ENCODE results near the gene GJC2.
A peak's percentile ranks its signal among the peaks of the same experiment; 100 is the strongest.

Gene GJC2

GRCh38 chr1:228134591-228134990 lies 15.1 kb upstream of the GJC2 start:
- peaks cover 0 to 3% of the 10 kb centered on the region in 2 experiments for H3K4me1 ChIP-seq (ENCODE audit: control insufficient read depth in 1 of 2, insufficient read depth in 2 of 2, low read length in 2 of 2)
- DNase-seq, result no peak

GRCh38 chr1:228136901-228137300 lies 12.8 kb upstream of the GJC2 start:
- Histone ChIP-seq H2BK5ac (ENCODE audit: low read depth, low read length, poor library complexity) (no peak overlapping the region), H2AK5ac (ENCODE audit: low read length) (no peak overlapping the region), H3K27me3 (ENCODE audit: insufficient read depth, low read length) (no peaks in the 10 kb centered on the region), H2BK12ac (ENCODE audit: low read length) (no peak overlapping the region), H3K27ac (ENCODE audit: low read depth, low read length) (no peak overlapping the region), H3K4ac (ENCODE audit: low read depth, low read length) (no peak overlapping the region), H3K9ac (ENCODE audit: low read length) (no peak overlapping the region), H3K14ac (ENCODE audit: low read length) (no peak overlapping the region), H3K4me1 (ENCODE audit: control insufficient read depth in 1 of 2, insufficient read depth in 2 of 2, low read length in 2 of 2) (peaks cover 9 to 13% of the 10 kb centered on the region in 2 experiments), H4K91ac (ENCODE audit: low read depth, low read length) (no peak overlapping the region), H3K79me2 (ENCODE audit: control insufficient read depth, insufficient read depth, low read length, poor library complexity) (peaks cover 17% of the 10 kb centered on the region), H3K23ac (ENCODE audit: low read length) (no peak overlapping the region), H3K9me3 (ENCODE audit: insufficient read depth, low read depth, low read length) (peaks cover 3% of the 10 kb centered on the region), H3K4me2 (ENCODE audit: low read length) (no peak overlapping the region), H3K4me3 (ENCODE audit: low read depth, low read length) (no peak overlapping the region), H3K36me3 (ENCODE audit: control insufficient read depth in 1 of 2, insufficient read depth in 2 of 2, low read length in 2 of 2) (peaks cover 5% of the 10 kb centered on the region in 2 experiments), H3K79me1 (ENCODE audit: low read length) (peaks cover 10% of the 10 kb centered on the region), H4K8ac (ENCODE audit: low read depth, low read length) (no peak overlapping the region), H2AFZ (ENCODE audit: insufficient read depth, low read length, poor library complexity) (no peak overlapping the region), H2BK120ac (ENCODE audit: insufficient read depth, low read length, poor library complexity) (no peak overlapping the region), H3K18ac (ENCODE audit: low read length) (no peak overlapping the region), H4K12ac (ENCODE audit: low read depth, low read length) (no peak overlapping the region)
- WGBS (ENCODE audit: extremely low coverage, insufficient coverage, insufficient read length), result no CpG with 5 or more reads among the region's 1 CpG
- DNase-seq, result no peak

More at GRCh38 chr1:228134591-228134990, 15.1 kb upstream of the GJC2 start:
- H2AFZ ChIP-seq (ENCODE audit: insufficient read depth, low read length, poor library complexity), result no peak overlapping the region
- no peak overlapping the region for H3K4me3 ChIP-seq (ENCODE audit: low read depth, low read length)
- no peak overlapping the region for H2BK5ac ChIP-seq (ENCODE audit: low read depth, low read length, poor library complexity)
- H3K4me2 ChIP-seq (ENCODE audit: low read length), result no peak overlapping the region
- no peak overlapping the region for H3K4ac ChIP-seq (ENCODE audit: low read depth, low read length)
- no peak overlapping the region for H3K27ac ChIP-seq (ENCODE audit: low read depth, low read length)
- H2AK5ac ChIP-seq (ENCODE audit: low read length), result no peak overlapping the region
- WGBS (ENCODE audit: extremely low coverage, insufficient coverage, insufficient read length), result no CpG with 5 or more reads among the region's 12 CpGs
- H3K18ac ChIP-seq (ENCODE audit: low read length), result no peak overlapping the region
- H3K79me2 ChIP-seq (ENCODE audit: control insufficient read depth, insufficient read depth, low read length, poor library complexity), result no peaks in the 10 kb centered on the region
- no peak overlapping the region for H4K91ac ChIP-seq (ENCODE audit: low read depth, low read length)
- H3K9ac ChIP-seq (ENCODE audit: low read length), result no peak overlapping the region
- no peak overlapping the region for H4K12ac ChIP-seq (ENCODE audit: low read depth, low read length)
- H4K8ac ChIP-seq (ENCODE audit: low read depth, low read length), result no peak overlapping the region
- H3K36me3 ChIP-seq (ENCODE audit: control insufficient read depth in 1 of 2, insufficient read depth in 2 of 2, low read length in 2 of 2), result no peaks in the 10 kb centered on the region
- H3K9me3 ChIP-seq (ENCODE audit: insufficient read depth, low read depth, low read length), result peaks cover 3% of the 10 kb centered on the region
- H2BK120ac ChIP-seq (ENCODE audit: insufficient read depth, low read length, poor library complexity), result no peak overlapping the region
- H3K27me3 ChIP-seq (ENCODE audit: insufficient read depth, low read length), result no peaks in the 10 kb centered on the region
- H2BK12ac ChIP-seq (ENCODE audit: low read length), result no peak overlapping the region
- H3K23ac ChIP-seq (ENCODE audit: low read length), result no peak overlapping the region
- H3K14ac ChIP-seq (ENCODE audit: low read length), result no peak overlapping the region
- peaks cover 3% of the 10 kb centered on the region for H3K79me1 ChIP-seq (ENCODE audit: low read length)

DNA sequence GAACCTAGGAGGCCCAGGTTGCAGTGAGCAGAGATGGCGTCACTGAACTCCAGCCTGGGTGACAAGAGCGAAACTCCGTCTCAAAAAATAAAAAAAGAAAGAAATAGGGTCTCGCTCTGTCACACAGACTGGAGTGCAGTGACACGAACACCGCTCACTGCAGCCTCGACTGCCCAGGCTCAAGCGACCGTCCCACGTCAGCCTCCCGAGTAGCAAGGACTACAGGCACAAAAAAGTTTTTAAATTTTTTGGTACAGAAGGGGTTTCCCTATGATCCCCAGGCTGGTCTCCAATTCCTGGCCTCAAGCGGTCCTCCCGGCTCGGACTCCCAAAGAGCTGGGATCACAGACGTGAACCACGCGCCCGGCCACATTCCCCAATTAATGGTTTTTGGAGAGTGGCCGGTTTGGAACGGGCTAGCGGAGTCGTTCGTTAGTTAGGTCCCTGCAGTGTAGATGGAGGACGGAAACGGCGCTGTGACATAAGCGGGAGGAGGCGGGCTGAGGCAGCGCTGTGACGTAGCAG lies 10.3 kb upstream of the GJC2 start:
- Histone ChIP-seq H2BK5ac (ENCODE audit: low read depth, low read length, poor library complexity) (no peak overlapping the region), H3K4me2 (ENCODE audit: low read length) (peak overlapping the region; percentile 68), H3K79me1 (ENCODE audit: low read length) (peaks cover 10% of the 10 kb centered on the region), H4K8ac (ENCODE audit: low read depth, low read length) (peak overlapping the region; percentile 94), H2AK5ac (ENCODE audit: low read length) (no peak overlapping the region), H2BK12ac (ENCODE audit: low read length) (no peak overlapping the region), H3K18ac (ENCODE audit: low read length) (peak overlapping the region; percentile 72), H3K4me3 (ENCODE audit: low read depth, low read length) (peak overlapping the region; percentile 67), H2AFZ (ENCODE audit: insufficient read depth, low read length, poor library complexity) (peak overlapping the region; percentile 74), H3K9me3 (ENCODE audit: insufficient read depth, low read depth, low read length) (peaks cover 5% of the 10 kb centered on the region), H3K23ac (ENCODE audit: low read length) (no peak overlapping the region), H3K9ac (ENCODE audit: low read length) (peak overlapping the region; percentile 18), H3K79me2 (ENCODE audit: control insufficient read depth, insufficient read depth, low read length, poor library complexity) (peaks cover 32% of the 10 kb centered on the region), H3K36me3 (ENCODE audit: control insufficient read depth in 1 of 2, insufficient read depth in 2 of 2, low read length in 2 of 2) (peaks cover 10 to 15% of the 10 kb centered on the region in 2 experiments), H4K91ac (ENCODE audit: low read depth, low read length) (peak overlapping the region; percentile 79), H3K27me3 (ENCODE audit: insufficient read depth, low read length) (no peaks in the 10 kb centered on the region), H3K27ac (ENCODE audit: low read depth, low read length) (peak overlapping the region; percentile 59), H3K4me1 (ENCODE audit: control insufficient read depth in 1 of 2, insufficient read depth in 2 of 2, low read length in 2 of 2) (peaks cover 9 to 20% of the 10 kb centered on the region in 2 experiments), H4K12ac (ENCODE audit: low read depth, low read length) (peak overlapping the region; percentile 78), H3K4ac (ENCODE audit: low read depth, low read length) (peak overlapping the region; percentile 72), H3K14ac (ENCODE audit: low read length) (peak overlapping the region; percentile 84), H2BK120ac (ENCODE audit: insufficient read depth, low read length, poor library complexity) (peak overlapping the region; percentile 61)
- WGBS (ENCODE audit: extremely low coverage, insufficient coverage, insufficient read length), result no CpG with 5 or more reads among the region's 30 CpGs
- DNase-seq, result no peak

DNA sequence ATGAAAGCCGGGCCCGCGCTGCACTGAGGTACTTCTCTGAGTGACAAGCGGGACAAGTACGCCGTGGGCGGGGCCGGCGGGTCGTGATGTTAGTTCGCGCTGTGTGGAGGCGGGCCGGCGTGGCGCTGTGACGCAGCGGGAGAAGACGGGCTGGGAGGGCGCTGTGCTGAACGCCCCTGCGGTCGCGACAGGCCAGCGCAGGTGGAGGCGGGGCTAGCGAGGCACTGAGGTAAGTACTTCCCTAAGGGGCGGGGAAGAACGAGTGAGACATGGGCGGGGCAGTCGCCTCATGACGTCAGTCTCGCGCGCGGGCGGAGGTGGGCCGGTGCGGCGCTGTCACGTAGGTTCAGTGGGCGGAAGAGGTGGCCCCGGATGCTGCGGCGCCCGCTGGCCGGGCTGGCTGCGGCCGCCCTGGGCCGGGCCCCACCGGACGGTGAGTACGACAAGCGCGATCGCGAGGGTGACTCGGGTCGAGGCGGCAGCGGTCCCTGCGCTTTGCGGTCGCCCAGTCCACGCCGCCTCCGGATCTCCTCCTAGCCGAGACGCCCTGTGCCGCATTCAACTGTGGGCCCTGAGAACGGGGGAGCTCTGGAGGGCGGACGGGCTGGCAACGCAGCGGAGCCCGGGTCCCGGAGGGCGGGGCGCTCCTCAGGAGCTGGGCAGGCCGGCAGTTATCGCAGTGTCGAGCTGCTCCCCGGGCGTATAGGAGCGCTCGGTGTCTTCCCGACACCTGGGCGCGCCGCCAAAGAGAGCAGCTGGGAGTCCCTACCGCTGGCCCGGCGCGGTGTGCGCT lies 9.6 kb upstream of the GJC2 start, which contains the start of gene GUK1:
TSS of gene GUK1 (plus strand) at position 349 of the 793 bp plus-strand sequence. CDS start at position 373, 24 bp downstream.
- peaks cover 32% of the 10 kb centered on the region for H3K79me2 ChIP-seq (ENCODE audit: control insufficient read depth, insufficient read depth, low read length, poor library complexity)
- H3K27me3 ChIP-seq (ENCODE audit: insufficient read depth, low read length), result no peaks in the 10 kb centered on the region
- H2AK5ac ChIP-seq (ENCODE audit: low read length), result peak within 1 kb of the TSS; percentile 49
- peaks cover 11 to 15% of the 10 kb centered on the region in 2 experiments for H3K36me3 ChIP-seq (ENCODE audit: control insufficient read depth in 1 of 2, insufficient read depth in 2 of 2, low read length in 2 of 2)
- peaks cover 10% of the 10 kb centered on the region for H3K79me1 ChIP-seq (ENCODE audit: low read length)
- H3K4me1 ChIP-seq (ENCODE audit: control insufficient read depth in 1 of 2, insufficient read depth in 2 of 2, low read length in 2 of 2), result peaks cover 9 to 20% of the 10 kb centered on the region in 2 experiments
- peak within 1 kb of the TSS; percentile 64 for H3K27ac ChIP-seq (ENCODE audit: low read depth, low read length)
- H3K9me3 ChIP-seq (ENCODE audit: insufficient read depth, low read depth, low read length), result peaks cover 2% of the 10 kb centered on the region
- peak within 1 kb of the TSS; percentile 89 for H4K91ac ChIP-seq (ENCODE audit: low read depth, low read length)
- peak within 1 kb of the TSS; percentile 94 for H4K8ac ChIP-seq (ENCODE audit: low read depth, low read length)
- H4K12ac ChIP-seq (ENCODE audit: low read depth, low read length), result peak within 1 kb of the TSS; percentile 78
- peak within 1 kb of the TSS; percentile 74 for H2AFZ ChIP-seq (ENCODE audit: insufficient read depth, low read length, poor library complexity)
- H3K18ac ChIP-seq (ENCODE audit: low read length), result peak within 1 kb of the TSS; percentile 72
- H3K23ac ChIP-seq (ENCODE audit: low read length), result no peak within 1 kb of the TSS
- peak within 1 kb of the TSS; percentile 85 for H3K4ac ChIP-seq (ENCODE audit: low read depth, low read length)
- H2BK5ac ChIP-seq (ENCODE audit: low read depth, low read length, poor library complexity), result peak within 1 kb of the TSS; percentile 79
- peak within 1 kb of the TSS; percentile 98 for H3K9ac ChIP-seq (ENCODE audit: low read length)
- H3K4me2 ChIP-seq (ENCODE audit: low read length), result peak within 1 kb of the TSS; percentile 97
- H3K4me3 ChIP-seq (ENCODE audit: low read depth, low read length), result peak within 1 kb of the TSS; percentile 99
- no peak within 1 kb of the TSS for H2BK12ac ChIP-seq (ENCODE audit: low read length)
- no CpG with 5 or more reads among the region's 95 CpGs for WGBS (ENCODE audit: extremely low coverage, insufficient coverage, insufficient read length)
- H3K14ac ChIP-seq (ENCODE audit: low read length), result peak within 1 kb of the TSS; percentile 91
- H2BK120ac ChIP-seq (ENCODE audit: insufficient read depth, low read length, poor library complexity), result peak within 1 kb of the TSS; percentile 61
- peak; percentile 100 for DNase-seq

Measured in trophoblast cell (in vitro differentiated cells and primary cell).